Body of pancreas (tissue), 4 donors: ENCODE measurements around the gene ASAP2.

Experiments used
- POLR2A ChIP-seq, 3 donors: fragments of 450-650 bp; IDR thresholded peaks; one replicate each; pipeline ENCODE4 v1.6.1; 2016; ENCODE audit warnings: antibody characterized with exemption in 3 of 3, mild to moderate bottlenecking in 2 of 3
- TF ChIP-seq, protein P1 (sequence below), 7 experiments: fragments of 450-650 bp in 4 of 7; fragments of 200-600 bp in 3 of 7; sonication (generic) in 3 of 7; IDR thresholded peaks; one replicate each; pipeline ENCODE4 v1.5.1; 2016 to 2019; ENCODE audit warnings: antibody characterized with exemption in 7 of 7

DNA sequence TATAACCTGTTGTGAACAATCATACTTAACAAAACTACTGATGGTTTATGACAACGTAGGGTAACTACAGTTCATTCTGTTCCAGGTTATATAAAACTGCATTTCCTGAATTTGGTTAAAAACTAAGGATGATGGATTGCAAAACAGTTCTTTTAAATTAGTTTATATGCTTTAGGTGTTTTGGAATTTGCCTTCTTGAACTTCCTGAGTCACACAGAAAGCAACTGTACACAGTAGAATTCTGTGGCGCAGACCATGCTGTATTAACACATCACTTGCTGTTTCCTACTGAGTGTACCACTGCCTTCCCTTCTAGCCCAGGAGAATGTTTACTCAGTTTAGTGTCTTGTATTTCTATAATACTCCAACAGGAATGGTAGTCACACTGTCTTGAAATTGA, 197.3 kb downstream of the ASAP2 start:
- TF ChIP-seq, protein P1, sequence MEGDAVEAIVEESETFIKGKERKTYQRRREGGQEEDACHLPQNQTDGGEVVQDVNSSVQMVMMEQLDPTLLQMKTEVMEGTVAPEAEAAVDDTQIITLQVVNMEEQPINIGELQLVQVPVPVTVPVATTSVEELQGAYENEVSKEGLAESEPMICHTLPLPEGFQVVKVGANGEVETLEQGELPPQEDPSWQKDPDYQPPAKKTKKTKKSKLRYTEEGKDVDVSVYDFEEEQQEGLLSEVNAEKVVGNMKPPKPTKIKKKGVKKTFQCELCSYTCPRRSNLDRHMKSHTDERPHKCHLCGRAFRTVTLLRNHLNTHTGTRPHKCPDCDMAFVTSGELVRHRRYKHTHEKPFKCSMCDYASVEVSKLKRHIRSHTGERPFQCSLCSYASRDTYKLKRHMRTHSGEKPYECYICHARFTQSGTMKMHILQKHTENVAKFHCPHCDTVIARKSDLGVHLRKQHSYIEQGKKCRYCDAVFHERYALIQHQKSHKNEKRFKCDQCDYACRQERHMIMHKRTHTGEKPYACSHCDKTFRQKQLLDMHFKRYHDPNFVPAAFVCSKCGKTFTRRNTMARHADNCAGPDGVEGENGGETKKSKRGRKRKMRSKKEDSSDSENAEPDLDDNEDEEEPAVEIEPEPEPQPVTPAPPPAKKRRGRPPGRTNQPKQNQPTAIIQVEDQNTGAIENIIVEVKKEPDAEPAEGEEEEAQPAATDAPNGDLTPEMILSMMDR (IDR thresholded peaks at IDR 0.05) = no peak
- no peak for TF ChIP-seq POLR2A (IDR thresholded peaks at IDR 0.05)
